ENCODE results near the gene GIMD1.

GIMD1 gene

DNA sequence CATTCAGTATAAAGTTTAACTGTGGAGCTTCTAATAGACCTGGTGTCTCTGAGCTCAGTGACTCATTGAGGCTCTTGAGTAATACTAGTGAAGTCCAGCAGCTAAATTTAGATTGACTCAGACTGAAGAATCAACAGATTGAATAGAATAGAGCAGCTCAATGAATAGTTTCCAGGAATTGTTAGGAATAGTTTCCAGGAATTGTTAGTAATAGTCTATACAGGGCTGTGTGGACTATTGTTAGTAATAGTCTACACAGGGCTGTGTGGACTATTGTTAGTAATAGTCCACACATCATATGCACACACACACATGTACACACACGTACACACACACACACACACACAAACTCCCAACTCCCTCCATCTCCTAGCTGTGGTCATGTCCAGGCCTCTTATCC lies 3.0 kb downstream of the GIMD1 start:
- H3K27ac Mint-ChIP-seq = no peak overlapping the region
- no peaks in the 10 kb centered on the region for H3K36me3 Mint-ChIP-seq
- peaks cover 12% of the 10 kb centered on the region for H3K27me3 Mint-ChIP-seq
- H3K4me3 Mint-ChIP-seq = no peak overlapping the region
- no peaks in the 10 kb centered on the region for H3K9me3 Mint-ChIP-seq
- ATAC-seq = no peak
- H3K4me1 Mint-ChIP-seq = no peaks in the 10 kb centered on the region

DNA sequence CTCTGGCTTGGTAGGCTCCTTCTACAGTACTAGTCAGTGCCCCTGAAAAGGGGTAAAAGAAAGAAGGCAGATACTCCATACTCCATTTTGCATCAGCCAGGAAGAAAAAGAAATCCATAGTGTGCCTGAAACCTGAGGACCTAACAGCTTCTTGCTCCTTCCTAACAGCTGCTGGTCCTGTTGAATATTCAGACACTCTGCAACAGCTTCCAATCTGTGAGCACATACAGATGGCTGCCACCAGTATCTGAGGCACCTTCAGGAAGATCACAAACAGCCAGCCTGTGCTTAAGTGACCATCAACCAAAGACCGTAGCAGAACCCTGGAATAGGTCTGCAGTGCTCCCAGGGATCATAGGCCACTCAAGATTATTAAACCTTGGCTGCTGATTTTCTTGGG lies 4.3 kb downstream of the GIMD1 start:
- peaks cover 12% of the 10 kb centered on the region for H3K27me3 Mint-ChIP-seq
- H3K4me1 Mint-ChIP-seq = no peaks in the 10 kb centered on the region
- no peak overlapping the region for H3K4me3 Mint-ChIP-seq

GRCh38 chr4:106362086-106362825 lies 6.3 kb downstream of the GIMD1 start:
- Mint-ChIP-seq H3K36me3 (no peaks in the 10 kb centered on the region), H3K4me3 (no peak overlapping the region), H3K4me1 (no peaks in the 10 kb centered on the region), H3K9me3 (peaks cover 2% of the 10 kb centered on the region), H3K27ac (no peak overlapping the region), H3K27me3 (peaks cover 12% of the 10 kb centered on the region)
- ATAC-seq = no peak

More for the DNA sequence above, 4.3 kb downstream of the GIMD1 start:
- Mint-ChIP-seq H3K27ac (no peak overlapping the region), H3K9me3 (no peaks in the 10 kb centered on the region), H3K36me3 (no peaks in the 10 kb centered on the region)
- ATAC-seq = no peak

DNA sequence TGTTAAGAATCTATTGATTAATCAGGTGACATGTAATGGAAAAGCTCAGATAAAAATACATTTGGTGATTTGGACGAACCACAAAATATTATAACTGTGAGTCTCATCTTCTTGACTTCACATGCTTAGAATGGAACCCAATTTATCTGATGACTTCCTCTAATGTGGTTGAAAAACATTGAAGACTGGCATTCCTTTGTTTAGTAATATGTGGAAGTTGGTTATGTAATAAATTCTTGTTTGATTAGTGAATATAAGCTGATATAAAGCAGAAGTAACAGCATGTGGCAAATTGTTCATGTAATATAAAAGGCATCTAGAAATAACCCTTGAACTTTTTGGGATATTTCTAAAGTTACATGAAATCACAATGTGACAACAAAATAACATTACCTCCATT lies 9.7 kb downstream of the GIMD1 start:
- no peak for ATAC-seq
- H3K4me3 Mint-ChIP-seq = no peak overlapping the region
- no peak overlapping the region for H3K27ac Mint-ChIP-seq
- peaks cover under 1% of the 10 kb centered on the region for H3K4me1 Mint-ChIP-seq
- no peaks in the 10 kb centered on the region for H3K36me3 Mint-ChIP-seq
- H3K9me3 Mint-ChIP-seq = peaks cover 2% of the 10 kb centered on the region
- peaks cover 7% of the 10 kb centered on the region for H3K27me3 Mint-ChIP-seq

GRCh38 chr4:106355193-106355592 lies 13.4 kb downstream of the GIMD1 start:
- Mint-ChIP-seq H3K4me3 (no peak overlapping the region), H3K27me3 (no peaks in the 10 kb centered on the region), H3K4me1 (peaks cover 8% of the 10 kb centered on the region), H3K27ac (no peak overlapping the region), H3K36me3 (peaks cover 10% of the 10 kb centered on the region), H3K9me3 (peaks cover 2% of the 10 kb centered on the region)
- no peak for ATAC-seq

DNA sequence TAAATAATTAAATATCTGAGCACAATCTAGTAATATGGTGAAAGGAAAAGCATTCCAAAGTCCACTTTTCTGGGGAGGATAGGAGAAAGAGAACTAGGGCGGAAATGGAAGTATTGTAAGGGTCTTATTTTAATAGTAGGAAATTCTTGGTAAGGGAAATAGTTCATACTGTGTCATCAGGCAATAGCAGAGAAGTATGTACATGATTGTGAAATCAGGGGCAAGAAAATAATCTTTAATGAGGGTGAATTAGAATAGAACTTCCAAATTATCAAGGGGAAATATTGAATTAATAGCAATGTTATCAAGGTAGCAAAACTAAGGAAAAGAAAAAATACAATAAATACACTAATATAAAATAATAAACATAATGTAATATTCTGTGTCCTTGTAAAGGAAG lies 14.8 kb downstream of the GIMD1 start:
- Mint-ChIP-seq H3K27ac (no peak overlapping the region), H3K36me3 (peaks cover 18% of the 10 kb centered on the region), H3K4me3 (no peak overlapping the region), H3K9me3 (peaks cover 2% of the 10 kb centered on the region), H3K27me3 (no peaks in the 10 kb centered on the region), H3K4me1 (peaks cover 8% of the 10 kb centered on the region)
- no peak for ATAC-seq

GRCh38 chr4:106351016-106351415 lies 17.6 kb downstream of the GIMD1 start:
- Mint-ChIP-seq H3K36me3 (peaks cover 36% of the 10 kb centered on the region), H3K27ac (no peak overlapping the region), H3K9me3 (no peaks in the 10 kb centered on the region), H3K4me1 (peaks cover 8% of the 10 kb centered on the region), H3K4me3 (no peak overlapping the region), H3K27me3 (no peaks in the 10 kb centered on the region)
- ATAC-seq = no peak

GRCh38 chr4:106347167-106347566 lies 21.4 kb downstream of the GIMD1 start:
- Mint-ChIP-seq H3K9me3 (no peaks in the 10 kb centered on the region), H3K27ac (no peak overlapping the region), H3K4me1 (peaks cover 15% of the 10 kb centered on the region), H3K27me3 (no peaks in the 10 kb centered on the region), H3K36me3 (peaks cover 57% of the 10 kb centered on the region), H3K4me3 (no peak overlapping the region)
- ATAC-seq = no peak

DNA sequence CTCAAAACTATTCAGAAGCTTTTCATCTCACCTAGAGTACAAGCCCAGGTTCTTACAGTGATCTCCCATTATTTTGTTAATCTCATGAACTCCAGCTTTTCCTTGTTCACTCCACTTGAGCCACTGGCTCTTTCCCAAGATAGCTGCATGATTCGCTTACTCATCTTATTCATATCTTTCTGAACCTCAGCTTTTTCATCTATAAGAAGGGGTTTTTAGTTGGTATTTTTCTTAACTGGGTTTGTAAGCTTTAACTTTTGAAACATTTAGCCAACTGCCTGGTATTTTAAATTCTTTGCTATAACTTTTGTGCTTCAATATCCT lies 24.0 kb downstream of the GIMD1 start:
- H3K4me3 Mint-ChIP-seq = no peak overlapping the region
- H3K9me3 Mint-ChIP-seq = peaks cover 5% of the 10 kb centered on the region
- no peaks in the 10 kb centered on the region for H3K27me3 Mint-ChIP-seq
- peaks cover 74% of the 10 kb centered on the region for H3K36me3 Mint-ChIP-seq
- no peak for ATAC-seq
- peaks cover 40% of the 10 kb centered on the region for H3K4me1 Mint-ChIP-seq
- H3K27ac Mint-ChIP-seq = no peak overlapping the region

DNA sequence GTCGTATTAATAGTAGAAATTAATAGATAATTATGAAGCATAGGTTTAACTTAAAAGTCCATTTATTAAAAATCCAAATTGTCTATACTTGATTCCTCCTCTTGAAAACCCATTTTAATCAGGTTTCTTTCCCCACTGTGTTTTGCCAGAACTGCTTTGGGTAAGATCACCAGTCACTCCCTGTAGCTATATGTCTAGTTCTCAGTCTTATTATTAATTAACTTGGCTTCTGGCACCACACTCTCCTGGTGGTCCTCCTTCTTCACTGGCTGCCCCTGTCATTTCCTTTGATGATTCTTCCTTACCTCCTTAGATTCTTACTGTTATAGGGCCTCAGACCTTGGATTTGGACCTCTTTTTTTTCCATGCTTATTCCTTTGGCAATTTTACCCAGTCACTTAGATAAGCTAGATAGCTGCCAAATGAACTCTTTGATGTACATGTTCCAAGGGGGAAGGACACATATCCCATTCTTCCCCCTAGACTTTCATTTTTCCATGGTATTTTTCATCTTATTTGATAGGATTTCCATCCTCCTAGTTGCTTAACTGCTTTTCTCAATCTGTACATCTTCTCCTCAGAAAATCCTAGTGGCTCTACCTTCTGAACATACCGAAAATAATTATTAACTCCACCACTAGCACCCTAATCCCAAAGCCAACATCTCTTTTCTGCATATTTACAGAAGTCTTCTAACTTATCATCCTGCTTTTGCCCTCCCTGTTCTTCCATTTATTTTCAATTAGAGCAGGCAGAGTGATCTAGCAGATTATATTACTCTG lies 24.5 kb downstream of the GIMD1 start:
- Mint-ChIP-seq H3K4me1 (peaks cover 42% of the 10 kb centered on the region), H3K4me3 (no peak overlapping the region)
- no peak for ATAC-seq

DNA sequence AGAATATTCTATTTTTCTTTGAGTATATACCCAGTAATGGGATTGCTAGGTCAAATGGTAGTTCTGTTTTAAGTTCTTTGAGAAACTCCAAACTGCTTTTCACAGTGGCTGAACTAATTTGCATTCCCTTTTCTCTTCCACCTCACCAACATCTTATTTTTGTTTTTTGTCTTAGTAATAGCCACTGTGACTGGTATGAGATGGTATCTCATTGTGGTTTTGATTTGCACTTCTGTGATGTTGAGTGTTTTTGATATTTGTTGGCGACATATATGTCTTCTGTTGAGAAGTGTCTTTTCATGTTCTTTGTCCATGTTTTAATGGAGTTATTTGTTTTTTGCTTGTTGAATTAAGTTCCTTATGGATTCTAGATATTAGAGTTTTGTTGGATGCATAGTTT lies 27.8 kb downstream of the GIMD1 start:
- Mint-ChIP-seq H3K4me1 (peaks cover 42% of the 10 kb centered on the region), H3K9me3 (peaks cover 13% of the 10 kb centered on the region), H3K27me3 (no peaks in the 10 kb centered on the region), H3K4me3 (no peak overlapping the region), H3K36me3 (peaks cover 84% of the 10 kb centered on the region), H3K27ac (no peak overlapping the region)
- ATAC-seq = no peak

More for the DNA sequence above, 24.5 kb downstream of the GIMD1 start:
- H3K9me3 Mint-ChIP-seq = peaks cover 5% of the 10 kb centered on the region
- no peak overlapping the region for H3K27ac Mint-ChIP-seq
- H3K36me3 Mint-ChIP-seq = peaks cover 76% of the 10 kb centered on the region
- no peaks in the 10 kb centered on the region for H3K27me3 Mint-ChIP-seq

DNA sequence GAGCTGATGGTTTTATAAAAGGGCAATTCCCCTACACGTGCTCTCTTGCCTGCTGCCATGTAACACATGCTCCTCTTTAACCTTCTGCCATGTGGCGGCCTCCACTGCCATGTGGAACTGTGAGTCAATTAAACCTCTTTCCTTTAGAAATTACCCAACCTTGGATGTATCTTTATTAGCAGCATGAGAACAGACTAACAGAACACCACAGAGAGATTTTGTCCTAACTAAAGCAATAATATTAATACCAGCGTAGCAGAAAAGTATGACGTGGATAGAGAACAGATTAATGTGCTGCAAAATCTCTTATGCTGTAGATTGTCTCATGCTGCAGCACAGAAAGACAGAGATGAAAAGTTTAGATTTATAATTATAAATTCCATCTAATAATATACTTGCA lies 29.1 kb downstream of the GIMD1 start:
- Mint-ChIP-seq H3K27me3 (no peaks in the 10 kb centered on the region), H3K9me3 (peaks cover 13% of the 10 kb centered on the region), H3K4me3 (no peak overlapping the region), H3K27ac (no peak overlapping the region), H3K4me1 (peaks cover 39% of the 10 kb centered on the region), H3K36me3 (peaks cover 86% of the 10 kb centered on the region)
- ATAC-seq = no peak

DNA sequence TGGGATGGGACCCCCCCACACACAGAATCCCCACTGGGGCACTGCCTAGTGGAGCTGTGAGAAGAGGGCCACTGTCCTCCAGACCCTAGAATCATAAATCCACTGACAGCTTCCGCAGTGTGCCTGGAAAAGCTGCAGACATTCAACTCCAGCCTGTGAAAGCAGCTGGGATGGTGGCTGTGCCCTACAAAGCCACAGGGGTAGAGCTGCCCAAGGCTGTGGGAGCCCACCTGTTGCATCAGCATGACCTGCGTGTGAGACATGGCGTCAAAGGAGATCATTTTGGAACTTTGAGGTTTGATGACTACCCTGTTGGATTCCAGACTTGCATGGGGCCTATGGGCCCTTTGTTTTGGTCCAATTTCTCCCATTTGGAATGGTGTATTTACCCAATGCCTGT lies 29.9 kb downstream of the GIMD1 start:
- peaks cover 86% of the 10 kb centered on the region for H3K36me3 Mint-ChIP-seq

GRCh38 chr4:106337916-106338315 lies 30.7 kb downstream of the GIMD1 start:
- H3K27me3 Mint-ChIP-seq = no peaks in the 10 kb centered on the region
- peaks cover 31% of the 10 kb centered on the region for H3K4me1 Mint-ChIP-seq
- no peak overlapping the region for H3K4me3 Mint-ChIP-seq
- H3K27ac Mint-ChIP-seq = no peak overlapping the region
- peaks cover 13% of the 10 kb centered on the region for H3K9me3 Mint-ChIP-seq
- peaks cover 89% of the 10 kb centered on the region for H3K36me3 Mint-ChIP-seq
- no peak for ATAC-seq

More for the DNA sequence above, 29.9 kb downstream of the GIMD1 start:
- Mint-ChIP-seq H3K27me3 (no peaks in the 10 kb centered on the region), H3K4me1 (peaks cover 31% of the 10 kb centered on the region), H3K9me3 (peaks cover 13% of the 10 kb centered on the region), H3K27ac (no peak overlapping the region), H3K4me3 (no peak overlapping the region)
- no peak for ATAC-seq

GRCh38 chr4:106336618-106337017 lies 32.0 kb downstream of the GIMD1 start:
- Mint-ChIP-seq H3K27ac (no peak overlapping the region), H3K9me3 (peaks cover 13% of the 10 kb centered on the region), H3K36me3 (peaks cover 88% of the 10 kb centered on the region), H3K4me1 (peaks cover 21% of the 10 kb centered on the region), H3K4me3 (no peak overlapping the region), H3K27me3 (no peaks in the 10 kb centered on the region)
- no peak for ATAC-seq

Measured in stimulated activated memory B cell treated with anti-CD40 and anti-IgM and Interleukin-4, amounts not matched to agents 10 μg/mL and 1 μg/mL and 100 μg/mL, for 72 hours (primary cell).